HG02571 (cell line): ENCODE data around the gene TMEM200B.
"Not testable (repeated sequence)": the region's sequence is repeated elsewhere in the genome, so short reads cannot be mapped to it uniquely, and the experiment has no call there.

Experiments
- ATAC-seq: cut with Tn5 transposase; IDR thresholded peaks from one replicate; pipeline ENCODE4 v1.9.1; 2021; ENCODE audit warnings: mild to moderate bottlenecking, moderate library complexity; ENCODE audit not compliant: unreplicated experiment

The TMEM200B gene

DNA sequence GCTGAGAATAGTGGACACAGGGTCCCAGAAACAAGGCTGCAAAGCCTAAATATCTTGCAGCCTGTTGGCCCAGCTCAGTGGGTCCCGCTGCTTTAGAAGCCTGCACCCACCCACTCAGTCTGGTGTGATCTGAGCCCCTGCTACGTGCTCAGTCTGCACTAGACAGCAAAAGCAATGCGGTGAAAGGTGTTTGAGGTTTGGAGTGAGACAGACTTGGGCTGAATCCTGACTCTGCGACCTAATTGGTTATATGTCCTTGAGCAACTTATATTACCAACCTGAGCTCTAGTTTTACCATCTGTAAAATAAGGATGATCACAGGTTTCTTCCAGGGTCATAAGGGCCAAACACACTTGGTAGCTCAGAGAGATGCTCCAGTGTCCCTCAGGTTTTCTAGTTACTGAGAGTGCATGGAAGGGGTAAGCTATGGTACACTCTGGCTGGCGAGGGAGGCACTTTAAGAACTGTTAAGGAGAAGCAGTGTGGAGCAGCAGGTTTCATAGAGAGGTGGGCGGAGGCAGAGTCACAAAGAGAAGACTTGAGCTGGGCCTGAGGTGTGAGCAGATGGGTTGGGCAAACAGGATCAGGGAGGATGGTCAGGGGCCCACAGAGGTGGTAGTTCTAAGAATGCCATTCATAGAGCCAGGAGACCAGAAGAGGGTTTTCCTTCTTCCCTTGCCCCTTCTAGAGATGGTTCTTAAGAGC lies 10.1 kb downstream of the TMEM200B start:
- no peak for ATAC-seq

DNA sequence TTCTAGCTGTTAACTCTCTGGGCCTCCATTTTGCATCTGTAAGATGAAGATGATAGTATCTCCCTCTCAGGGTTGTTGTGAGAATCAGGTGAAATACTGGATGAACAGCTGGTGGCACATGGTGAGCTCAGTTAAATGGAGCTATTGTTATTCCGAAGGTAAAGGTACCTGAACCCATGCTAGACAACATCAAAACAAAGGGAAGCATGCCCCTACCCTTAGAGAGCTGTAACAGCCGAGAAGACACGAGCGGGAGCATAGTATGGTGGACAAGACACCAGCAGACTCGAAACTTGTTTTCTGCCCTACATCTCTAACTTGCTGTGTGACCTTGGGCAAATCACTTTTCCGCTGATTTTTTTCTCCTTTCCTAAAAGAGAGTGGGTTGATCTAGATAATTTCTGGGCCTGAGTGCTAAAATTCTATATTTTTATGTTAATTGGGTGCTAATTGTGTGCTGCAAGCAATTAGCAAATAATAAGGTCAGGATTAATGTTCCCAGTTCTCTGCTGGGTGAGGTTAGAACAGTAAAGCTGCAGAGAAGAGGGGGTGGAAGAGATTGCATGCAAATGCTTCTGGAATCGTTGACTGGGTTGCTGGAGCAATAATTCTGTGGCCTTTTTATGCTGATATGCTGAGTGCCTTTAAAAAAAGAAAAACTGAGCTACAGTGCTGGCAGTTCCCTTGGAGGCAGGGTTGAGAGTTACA lies 10.8 kb downstream of the TMEM200B start:
- no peak for ATAC-seq

DNA sequence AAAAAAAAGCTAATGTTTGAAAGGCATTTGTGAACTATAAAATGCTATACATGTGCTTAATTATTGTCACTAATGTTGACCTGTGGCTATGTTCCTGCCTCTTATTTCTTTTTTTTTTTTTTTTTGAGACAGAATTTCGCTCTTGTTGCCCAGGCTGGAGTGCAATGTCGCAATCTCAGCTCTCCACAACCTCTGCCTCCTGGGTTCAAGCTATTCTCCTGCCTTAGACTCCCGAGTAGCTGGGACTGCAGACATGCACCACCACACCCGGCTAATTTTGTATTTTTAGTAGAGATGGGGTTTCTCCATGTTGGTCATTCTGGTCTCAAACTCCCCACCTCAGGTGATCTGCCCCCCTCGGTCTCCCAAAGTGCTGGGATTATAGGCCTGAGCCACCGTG lies 15.7 kb downstream of the TMEM200B start:
- not testable (repeated sequence) for ATAC-seq

DNA sequence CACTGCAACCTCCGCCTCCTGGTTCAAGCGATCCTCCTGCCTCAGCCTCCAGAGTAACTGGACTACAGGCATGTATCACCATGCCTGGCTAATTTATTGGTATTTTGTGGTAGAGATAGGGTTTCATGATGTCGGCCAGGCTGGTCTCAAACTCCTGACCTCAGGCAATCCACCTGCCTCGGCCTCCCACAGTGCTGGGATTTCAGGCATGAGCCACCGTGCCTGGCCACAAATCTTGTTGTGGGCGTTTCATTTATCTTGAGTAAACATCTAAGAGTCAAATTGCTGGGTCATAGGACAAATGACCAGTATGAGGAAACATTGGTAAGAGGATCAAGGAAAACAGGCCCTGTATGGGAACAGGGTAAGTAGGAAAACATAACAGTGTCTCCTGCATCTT lies 17.9 kb downstream of the TMEM200B start:
- ATAC-seq: no peak

DNA sequence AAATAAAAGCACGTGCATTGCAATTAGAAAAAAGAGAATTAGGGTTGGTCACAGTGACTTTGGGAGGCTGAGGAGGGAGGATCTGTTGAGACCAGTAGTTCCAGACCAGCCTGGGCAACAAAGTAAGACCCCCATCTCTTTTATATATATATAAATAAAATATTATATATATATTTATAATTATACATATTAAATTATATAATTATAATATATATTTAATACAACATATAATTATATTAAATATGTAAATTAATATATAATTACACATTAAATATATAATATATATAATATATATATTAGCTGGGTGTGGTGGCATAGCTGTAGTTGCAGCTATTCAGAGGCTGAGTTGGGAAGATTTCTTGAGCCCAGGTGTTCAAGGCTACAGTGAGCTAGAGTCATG lies 23.2 kb downstream of the TMEM200B start:
- ATAC-seq: no peak

DNA sequence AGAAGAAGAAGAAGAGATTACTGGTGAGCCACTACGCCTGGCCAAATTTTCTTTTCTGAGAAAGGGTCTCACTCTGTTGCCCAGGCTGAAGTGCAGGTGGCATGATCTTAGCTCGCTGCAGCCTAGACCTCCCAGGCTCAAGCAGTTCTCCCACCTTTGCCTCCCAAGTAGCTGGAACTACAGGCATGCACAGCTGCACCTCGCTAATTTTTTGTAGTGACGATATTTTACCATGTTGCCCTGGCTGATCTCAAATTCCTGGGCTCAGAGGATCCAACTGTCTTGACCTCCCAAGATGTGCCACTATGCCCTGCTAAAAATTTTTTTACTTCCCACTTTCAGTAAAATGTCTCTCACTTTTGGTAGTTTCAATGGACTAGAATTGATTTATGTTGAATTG lies 24.4 kb downstream of the TMEM200B start:
- ATAC-seq: no peak

DNA sequence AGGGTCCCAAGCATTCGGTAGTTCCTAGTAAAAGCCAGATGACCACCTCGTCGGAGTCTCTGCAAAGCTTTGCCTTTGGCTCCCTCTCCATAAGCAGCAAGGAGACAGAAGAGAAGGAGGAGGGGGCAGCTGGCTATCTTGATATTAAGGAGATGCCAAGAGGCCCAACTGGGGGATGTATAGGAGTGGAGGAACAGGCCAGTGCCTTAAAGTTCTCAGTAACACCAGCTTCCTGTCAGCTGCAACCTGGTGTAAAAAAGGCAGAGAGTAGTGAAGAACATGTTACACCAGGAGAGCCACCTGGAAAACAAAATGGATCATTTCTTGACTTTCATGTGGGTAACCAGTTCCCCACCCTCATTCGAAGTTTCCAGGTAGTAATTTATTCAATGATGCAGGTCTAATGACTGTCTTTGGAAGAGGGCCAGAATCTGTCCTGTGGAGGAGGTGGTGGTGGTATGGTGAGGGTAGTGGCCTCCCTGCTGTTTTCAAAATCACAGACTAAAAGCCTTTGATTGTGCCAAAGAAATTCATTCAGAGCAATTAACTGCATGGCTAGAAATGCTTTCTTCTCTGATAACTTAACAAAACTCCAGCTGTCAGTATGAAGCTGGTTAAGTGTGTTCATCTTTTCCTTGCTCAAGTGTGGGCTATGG lies 27.3 kb downstream of the TMEM200B start:
- ATAC-seq: no peak

DNA sequence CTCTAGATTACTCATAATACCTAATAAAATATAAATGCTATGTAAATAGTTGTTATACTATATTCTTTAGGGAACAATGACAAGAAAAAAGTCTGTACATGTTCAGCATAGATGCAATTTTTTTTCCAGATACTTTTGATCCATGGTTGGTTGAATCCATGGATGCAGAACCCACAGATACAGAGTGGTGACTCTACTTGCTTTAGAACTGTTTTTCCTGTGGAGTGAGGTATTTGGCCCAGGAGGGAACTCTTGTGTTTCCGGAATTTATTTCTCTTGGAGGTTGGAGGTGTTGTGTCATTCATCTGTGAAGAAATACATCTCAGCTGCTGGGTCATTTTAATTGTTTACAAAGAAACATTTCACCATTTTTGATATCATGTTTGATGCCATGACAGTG lies 28.7 kb downstream of the TMEM200B start:
- ATAC-seq: no peak

DNA sequence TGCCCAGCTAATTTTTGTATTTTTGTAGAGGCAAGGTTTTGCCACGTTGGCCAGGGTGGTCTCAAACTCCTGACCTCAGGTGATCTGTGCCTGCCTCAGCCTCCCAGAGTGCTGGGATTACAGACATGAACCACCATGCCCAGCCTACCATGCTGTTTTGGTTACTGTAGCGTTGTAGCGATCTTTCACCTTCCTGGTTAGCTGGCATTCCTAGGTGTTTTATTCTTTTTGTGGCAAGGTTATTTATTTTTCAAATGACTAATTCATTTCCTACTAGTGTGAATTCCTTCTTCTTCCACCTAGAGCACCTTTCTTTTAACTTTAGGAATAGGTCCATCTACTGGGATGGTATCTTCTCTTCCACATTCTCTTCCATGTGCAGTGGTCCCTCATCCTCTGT lies 29.3 kb downstream of the TMEM200B start:
- ATAC-seq: no peak

DNA sequence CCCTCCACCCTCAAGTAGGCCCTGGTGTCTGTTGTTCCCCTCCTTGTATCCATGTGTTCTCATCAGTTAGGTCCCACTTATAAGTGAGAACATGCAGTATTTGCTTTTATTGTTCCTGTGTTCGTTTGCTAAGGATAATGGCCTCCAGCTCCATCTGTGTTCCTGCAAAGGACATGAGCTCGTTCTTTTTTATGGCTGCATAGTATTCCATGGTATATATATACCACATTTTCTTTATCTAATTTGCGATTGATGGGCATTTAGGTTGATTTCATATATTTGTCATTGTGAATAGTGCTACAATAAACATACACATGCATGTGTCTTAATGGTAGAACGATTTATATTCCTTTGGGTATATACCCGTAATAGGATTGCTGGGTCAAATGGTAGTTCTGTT lies 31.0 kb downstream of the TMEM200B start:
- not testable (repeated sequence) for ATAC-seq

DNA sequence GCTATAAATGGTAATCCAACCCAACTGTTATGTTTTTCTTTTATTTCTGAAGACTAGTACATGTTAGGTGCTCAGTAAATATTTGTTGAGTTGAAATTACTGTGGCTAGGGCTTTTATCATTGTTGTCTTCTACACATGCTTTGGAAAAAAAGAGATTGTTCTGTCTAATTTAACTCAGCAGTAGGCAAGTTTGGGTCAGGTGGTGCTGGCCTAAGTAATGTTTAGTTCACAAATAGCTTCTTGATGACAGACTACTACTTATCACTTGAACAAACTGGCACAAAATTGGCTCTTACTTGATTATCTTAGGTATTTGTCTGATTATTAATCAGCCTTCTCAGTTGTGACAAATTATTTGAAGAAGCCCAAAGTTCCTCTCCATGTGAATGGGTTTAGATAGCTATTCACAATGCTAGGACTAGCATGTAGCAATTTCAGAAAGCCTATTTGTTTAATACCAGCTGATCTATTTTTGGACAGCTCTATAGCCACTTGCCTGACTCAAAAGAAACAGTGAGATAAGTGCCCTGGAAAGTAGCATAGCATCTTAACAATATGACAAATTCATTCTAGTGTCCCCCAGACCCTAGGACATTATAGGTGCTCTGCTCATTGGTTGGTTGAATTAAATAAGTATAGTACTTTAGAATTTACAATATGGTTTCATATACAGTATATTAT lies 32.6 kb downstream of the TMEM200B start:
- no peak for ATAC-seq

DNA sequence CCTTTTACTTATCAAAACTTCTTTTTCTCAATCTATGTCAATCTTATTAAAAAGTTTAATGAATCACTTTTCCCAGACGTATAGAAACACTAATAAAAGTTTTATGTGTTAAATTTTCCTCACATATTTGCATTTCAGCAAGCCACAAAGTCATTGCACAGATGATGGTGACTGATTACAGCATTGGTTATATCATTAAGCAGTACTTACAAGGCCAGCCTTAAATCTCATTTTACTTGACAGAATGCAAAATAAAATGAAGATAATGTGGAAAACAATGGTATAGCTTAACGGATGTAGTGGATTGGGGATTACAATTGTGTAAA lies 39.5 kb downstream of the TMEM200B start:
- ATAC-seq: no peak

DNA sequence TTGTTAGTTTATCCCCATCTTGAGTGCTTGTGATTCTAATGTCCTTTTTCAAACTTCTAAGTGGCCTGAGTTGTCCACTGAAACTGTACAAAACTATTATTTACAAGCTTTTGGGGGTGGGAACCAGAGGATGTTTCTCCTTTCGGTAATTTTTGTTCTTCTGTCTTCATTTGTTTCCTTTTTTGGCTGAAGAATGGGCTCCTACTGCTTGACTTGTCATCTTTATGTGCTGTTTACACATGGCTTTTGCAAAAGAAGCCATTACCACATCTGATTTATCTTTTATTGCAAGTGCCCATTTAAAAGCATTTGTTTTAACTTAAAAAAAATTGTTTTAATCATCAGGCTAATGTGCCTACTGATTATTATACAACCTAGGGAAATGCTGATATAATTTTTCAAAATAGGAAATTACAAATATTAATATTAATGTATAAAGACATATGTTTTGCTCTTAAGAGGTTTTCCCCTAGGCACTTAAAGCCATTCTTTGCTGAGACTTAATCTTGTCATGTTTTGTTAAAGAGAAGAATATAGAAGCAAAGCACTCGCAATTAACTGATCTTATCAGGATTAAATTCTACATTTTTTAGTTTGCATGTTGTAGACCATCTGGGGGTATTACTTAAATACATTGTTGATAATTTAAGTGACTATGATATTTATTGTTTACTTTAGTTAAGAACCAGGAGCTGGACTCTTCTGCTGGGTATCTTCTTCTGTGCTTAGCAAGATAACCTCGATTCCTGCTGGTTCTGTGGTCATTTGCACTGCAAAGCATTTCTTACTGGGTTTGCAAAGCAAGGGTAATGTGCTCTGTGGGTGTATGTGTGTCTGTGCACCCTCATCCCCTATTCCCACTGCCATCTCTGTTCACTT lies 40.1 kb downstream of the TMEM200B start:
- no peak for ATAC-seq

DNA sequence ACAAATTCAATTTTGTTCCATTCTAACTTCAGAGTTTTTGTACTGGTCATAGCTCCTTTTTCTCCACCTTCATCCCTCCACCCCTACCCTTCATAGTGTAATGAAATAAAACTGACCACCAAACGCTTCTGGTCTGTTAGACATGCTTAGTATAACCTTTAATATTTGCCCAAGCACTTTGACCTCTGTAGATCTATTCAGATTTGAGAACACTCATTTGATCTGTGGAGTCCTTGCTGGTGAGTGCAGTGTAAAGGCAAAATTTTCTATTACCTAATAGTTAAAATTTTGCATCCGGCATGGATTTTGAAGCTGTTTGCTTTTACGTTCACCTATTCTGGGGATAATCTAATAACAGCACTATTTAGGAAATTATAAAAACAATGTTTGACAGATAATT lies 41.2 kb downstream of the TMEM200B start:
- no peak for ATAC-seq

DNA sequence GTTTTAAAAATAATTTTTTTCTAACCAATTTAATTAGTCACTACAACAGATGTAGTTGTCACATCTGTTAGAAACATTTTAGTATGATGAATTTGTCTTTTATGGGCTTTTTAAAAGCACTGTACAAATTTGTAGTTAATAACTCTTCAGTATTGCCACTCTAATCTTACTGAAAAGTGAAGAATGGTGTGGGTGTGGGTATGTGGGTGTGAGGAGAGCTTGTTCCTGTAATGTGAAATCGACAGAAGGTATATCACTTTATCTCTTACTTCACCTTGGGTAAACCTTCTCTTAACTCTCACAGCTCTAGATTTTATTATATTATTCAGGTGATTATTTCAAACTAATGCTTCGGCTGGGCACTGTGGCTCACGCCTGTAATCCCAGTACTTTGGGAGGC lies 42.5 kb downstream of the TMEM200B start:
- no peak for ATAC-seq

DNA sequence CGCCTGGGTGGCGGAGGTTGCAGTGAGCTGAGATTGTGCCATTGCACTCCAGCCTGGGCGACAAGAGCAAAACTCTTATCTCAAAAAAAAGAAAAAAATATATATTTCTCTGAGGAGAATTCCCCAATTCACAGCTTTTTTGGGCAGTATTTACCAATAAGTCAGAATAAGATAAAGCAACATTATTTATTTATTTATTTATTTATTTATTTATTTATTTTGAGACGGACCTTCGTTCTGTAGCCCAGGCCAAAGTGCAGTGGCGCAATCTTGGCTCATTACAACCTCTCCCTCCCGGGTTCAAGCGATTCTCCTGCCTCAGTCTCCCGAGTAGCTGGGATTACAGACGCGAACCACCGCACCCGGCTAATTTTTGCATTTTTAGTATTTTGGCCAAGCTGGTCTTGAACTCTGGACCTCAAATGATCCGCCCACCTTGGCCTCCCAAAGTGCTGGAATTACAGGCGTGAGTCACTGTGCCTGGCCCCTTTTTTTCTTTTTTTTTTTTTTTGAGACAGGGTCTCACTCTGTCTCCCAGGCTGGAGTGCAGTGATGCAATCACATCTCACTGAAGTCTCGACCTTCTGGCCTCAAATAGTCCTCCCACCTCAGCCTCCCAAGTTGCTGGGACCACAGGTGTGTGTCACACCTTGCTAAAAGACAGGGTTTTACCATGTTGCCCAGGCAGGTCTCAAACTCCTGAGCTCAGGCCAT lies 43.6 kb downstream of the TMEM200B start:
- ATAC-seq: not testable (repeated sequence)

DNA sequence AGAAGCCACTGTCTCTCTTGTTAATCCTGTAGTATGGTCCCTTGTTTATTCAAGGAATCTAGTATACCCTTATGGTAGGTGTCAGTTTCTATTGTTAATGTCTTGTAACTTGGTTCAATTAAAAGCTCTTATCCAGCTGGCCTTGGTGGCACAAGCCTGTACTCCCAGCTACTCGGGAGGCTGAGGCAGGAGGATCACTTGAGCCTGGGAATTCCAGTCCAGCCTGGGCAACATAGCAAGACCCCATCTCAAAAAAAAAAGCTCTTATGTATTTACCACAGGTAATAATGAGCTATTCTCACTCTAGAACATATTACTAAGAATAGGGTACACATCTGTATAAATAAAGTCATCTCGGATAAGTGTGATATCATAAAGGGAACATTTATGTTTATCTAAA lies 46.5 kb downstream of the TMEM200B start:
- ATAC-seq: no peak
